H4 (cell line): ENCODE results near the gene DNAH2. TPM values are rescaled to one million over a fixed set of nuclear protein-coding genes. Genes with fewer than 3 reads are reported as not detected.
"Not testable (repeated sequence)": the region's sequence is repeated elsewhere in the genome, so short reads cannot be mapped to it uniquely, and the experiment has no call there.

Experiments
- DNase-seq: peaks from one replicate; pipeline ENCODE4 v3.0.0-alpha.2; 2015; ENCODE audit warnings: low spot score
- total RNA-seq: library from RNA; depleted of rRNA; stranded (reverse); fragments of >200 nt; shearing (Covaris generic); gene quantifications from 2 replicates; pipeline ENCODE4 v1.2.3, GENCODE V29; 2014

The DNAH2 gene
- total RNA-seq, 1 experiment from 2014 or later: 0.10 TPM

GRCh38 chr17:7775051-7775450 is 57.5 kb downstream of the DNAH2 start:
- no peak for DNase-seq

DNA sequence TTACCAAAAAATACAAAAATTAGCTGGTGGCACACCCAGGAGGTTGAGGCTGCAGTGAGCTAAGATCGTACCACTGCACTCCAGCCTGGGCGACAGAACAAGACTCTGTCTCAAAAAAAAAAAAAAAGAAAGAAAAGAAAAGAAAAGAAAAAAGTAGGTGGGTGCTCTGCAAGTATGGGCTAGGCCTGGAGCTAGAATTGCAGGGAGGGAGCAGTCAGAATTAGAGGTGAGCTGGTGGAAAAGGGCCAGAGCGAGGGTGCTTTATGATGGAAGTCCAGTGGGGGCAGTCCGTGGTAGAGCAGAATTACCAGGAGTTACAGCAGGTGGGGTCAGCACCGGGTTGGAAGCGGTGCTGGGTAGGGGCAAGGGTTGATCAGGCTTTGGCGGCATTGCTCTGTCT is 59.5 kb downstream of the DNAH2 start:
- no peak for DNase-seq

- no peak for DNase-seq
Observed at GRCh38 chr17:7780736-7781135, 63.2 kb downstream of the DNAH2 start.

- no peak for DNase-seq
Observed at GRCh38 chr17:7781429-7781828, 63.9 kb downstream of the DNAH2 start.

DNA sequence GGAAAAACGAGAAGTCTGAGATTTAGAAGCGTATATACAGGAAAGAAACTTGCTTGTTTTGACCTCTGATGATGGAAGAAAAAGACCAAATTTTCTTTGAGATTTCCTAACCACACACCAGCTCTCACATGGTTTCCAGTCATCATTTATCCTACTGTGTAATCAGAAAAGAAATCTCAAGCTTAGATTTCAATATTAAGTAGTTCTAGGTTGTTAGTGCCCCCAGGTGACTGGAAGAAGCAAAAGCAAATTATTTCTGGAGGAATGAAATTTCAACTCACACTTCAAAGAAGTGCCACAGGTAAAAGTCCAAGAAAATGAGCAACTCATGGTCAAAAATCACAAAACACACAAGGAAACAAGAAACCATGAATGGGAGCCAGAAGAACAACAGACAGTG is 64.7 kb downstream of the DNAH2 start:
- DNase-seq: no peak

DNA sequence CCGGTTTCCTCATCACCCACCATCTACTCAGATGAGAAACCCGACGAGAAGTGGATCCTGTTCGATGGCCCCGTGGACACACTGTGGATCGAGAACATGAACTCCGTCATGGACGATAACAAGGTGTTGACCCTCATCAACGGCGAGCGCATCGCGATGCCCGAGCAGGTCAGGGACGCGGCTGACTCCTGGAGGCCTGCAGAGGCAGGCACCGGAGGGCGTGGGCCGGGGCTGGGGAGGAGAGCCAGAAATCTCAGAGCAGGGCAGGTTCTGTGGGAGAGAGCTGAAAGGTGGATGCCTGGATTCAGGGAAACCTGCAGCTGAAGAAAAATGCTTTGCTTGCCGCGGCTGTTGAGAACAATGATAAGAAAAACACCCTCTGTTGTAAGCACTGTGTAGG is 69.3 kb downstream of the DNAH2 start:
- no peak for DNase-seq

GRCh38 chr17:7789131-7789530 is 71.6 kb downstream of the DNAH2 start:
- DNase-seq: no peak

- DNase-seq: no peak
Observed at GRCh38 chr17:7790150-7790549, 72.6 kb downstream of the DNAH2 start.

DNA sequence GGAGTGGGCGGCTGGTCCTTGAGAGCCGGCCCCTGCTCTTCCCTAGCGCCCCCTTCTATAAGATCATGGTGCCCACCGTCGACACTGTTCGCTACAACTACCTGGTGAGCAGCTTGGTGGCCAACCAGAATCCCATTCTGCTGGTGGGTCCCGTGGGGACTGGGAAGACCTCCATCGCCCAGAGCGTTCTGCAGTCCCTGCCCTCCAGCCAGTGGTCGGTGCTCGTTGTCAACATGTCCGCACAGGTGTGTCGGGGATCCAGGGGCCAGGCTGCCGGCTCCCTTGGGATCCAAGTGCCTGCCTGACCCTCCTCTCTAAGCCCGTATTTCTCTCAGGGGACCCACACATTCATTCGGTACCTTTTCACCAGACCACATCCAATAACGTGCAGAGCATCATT is 75.1 kb downstream of the DNAH2 start:
- no peak for DNase-seq

DNA sequence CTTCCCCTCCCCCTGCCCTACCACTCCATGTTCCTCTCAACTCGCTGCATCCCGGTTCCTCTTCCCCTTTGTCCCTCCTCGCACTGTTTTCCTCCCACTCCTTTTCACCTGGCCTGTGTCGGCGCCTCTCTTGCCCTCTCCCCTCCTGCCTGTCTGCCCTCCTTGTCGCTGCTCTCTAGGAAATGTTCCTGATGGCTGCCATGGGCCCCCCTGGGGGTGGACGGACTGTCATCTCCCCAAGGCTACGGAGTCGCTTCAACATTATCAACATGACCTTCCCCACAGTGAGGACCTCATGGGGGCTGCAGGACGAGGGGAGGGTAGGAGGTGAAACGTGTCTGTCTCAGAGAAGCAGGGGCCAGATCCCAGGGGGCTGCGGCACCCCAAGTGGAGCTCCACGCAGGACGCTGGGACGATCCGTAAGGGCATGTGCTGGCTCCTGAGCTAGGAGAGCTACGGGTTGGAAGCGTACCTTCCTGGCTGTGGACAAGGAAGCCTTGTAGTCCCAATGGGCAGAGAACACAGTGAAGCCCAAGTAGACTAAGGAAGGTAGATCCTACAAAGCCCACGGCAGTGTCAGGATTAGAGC is 76.6 kb downstream of the DNAH2 start:
- DNase-seq: no peak

DNA sequence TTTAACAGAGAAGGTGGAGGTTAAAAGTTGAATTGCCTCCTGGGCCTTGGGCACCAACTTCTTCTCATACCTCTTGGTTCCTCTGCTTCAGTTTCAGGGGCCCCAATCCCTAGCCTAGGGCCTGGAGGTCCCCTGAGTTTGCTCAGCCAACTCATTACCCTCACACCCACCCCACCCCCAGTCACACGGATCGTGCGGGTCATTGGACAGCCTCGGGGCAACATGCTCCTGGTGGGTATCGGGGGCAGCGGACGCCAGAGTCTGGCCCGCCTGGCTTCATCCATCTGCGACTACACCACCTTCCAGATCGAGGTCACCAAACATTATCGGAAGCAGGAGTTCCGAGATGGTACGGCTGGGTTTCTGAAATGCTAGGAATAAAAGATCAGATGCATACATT is 80.4 kb downstream of the DNAH2 start:
- no peak for DNase-seq

GRCh38 chr17:7798839-7799238 is 81.3 kb downstream of the DNAH2 start:
- DNase-seq: no peak

DNA sequence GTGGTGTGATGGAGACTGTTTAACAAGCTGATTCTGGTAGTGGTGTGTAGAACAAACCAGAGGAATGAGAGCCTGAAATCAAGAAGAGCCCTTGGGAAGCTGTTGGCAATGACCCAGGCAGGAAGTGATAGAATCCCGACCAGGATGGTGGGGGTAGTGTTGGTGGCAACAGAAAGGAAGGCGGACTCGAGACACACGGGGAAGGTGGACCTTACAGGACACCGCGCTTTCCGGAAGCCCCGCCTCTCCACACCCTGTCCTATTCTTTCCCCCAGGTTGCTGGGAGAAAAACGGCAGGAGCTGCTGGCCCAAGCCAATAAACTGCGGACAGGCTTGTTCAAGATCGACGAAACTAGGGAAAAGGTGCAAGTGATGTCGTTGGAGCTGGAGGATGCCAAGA is 86.4 kb downstream of the DNAH2 start:
- no peak for DNase-seq

DNA sequence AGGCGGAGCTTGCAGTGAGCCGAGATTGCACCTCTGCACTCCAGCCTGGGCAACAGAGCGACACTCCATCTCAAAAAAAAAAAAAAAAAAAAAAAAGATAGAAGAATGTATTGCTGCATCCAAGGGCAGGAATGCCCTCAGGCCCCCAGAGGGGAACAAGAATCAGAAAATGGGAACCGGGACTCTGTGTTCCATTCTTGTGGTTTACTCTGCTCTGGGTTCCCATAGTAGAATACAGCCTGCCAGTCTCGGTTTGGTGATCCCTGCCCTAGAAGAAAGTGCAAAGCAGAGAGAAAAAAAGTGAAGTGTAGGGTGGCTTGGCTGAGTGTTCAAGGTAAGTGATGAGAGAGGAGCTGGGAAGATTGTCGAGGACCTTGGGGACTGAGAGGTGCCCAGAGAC is 89.0 kb downstream of the DNAH2 start:
- DNase-seq: no peak

DNA sequence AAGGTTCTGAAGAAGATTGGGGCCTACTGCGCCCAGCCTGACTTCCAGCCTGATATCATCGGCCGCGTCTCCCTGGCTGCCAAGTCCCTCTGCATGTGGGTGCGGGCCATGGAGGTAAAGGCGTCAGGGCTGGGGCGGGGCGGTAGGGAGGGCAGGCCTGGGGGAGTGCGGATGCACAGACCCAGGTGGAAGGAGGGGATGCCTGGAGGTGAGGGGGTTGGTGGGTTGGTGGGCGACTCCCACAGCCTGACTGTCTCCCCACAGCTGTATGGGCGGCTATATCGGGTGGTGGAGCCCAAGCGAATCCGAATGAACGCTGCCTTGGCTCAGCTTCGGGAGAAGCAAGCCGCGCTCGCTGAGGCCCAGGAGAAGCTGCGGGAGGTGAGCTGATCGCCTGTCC is 89.7 kb downstream of the DNAH2 start:
- DNase-seq: no peak

- no peak for DNase-seq
Observed at GRCh38 chr17:7809086-7809790, 91.7 kb downstream of the DNAH2 start.

GRCh38 chr17:7809791-7810343 is 92.3 kb downstream of the DNAH2 start:
- not testable (repeated sequence) for DNase-seq

- DNase-seq: no peak
Observed at GRCh38 chr17:7811251-7811650, 93.7 kb downstream of the DNAH2 start.

DNA sequence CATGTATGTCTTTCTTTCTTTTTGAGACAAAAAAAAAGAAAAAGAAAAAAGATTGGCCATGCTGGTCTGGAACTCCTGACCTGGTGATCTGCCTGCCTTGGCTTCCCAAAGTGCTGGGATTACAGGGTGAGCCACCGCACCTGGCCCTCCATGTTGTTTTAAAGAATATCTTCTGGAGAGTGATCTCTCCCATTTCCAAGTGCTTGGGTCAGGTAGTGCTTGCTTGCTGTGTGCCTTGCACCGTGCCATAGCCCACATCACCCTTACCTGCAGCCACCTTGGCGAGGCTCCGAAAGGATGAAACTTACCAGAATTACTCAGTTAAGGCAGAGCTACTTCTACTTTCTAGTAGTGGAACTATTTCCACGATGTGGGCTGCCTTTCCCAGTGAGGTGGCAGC is 97.4 kb downstream of the DNAH2 start:
- no peak for DNase-seq

DNA sequence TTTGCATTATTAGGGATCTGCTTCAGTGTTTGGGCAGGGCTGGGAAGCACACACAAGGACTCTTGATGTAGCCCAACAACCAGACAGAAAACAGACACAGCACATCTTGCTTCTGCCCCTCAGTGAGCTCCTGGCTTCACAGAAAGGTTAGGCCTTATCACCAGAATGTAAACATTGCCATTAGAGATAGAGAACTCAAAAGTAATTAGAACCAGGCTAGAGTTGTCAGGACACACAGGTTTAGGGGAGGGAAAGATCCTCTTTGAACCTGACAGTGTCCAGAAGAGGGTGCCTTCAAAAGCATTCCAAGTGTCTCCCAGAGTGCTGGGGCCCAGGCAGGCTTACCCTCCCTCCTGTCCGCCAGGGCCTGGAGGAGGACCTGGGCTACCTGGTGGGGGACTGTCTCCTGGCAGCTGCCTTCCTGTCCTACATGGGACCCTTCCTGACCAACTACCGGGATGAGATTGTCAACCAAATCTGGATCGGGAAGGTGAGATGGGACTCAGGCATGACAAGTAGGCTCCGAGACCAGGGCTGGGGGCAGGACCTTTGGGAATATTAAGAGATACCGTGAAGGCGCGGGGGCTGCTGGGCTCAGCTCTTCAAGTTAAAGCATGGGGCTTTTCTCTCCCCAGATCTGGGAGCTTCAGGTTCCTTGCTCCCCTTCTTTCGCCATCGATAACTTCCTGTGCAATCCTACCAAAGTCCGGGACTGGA is 99.5 kb downstream of the DNAH2 start:
- DNase-seq: no peak

- no peak for DNase-seq
Observed at GRCh38 chr17:7817643-7817964, 100.1 kb downstream of the DNAH2 start.

DNA sequence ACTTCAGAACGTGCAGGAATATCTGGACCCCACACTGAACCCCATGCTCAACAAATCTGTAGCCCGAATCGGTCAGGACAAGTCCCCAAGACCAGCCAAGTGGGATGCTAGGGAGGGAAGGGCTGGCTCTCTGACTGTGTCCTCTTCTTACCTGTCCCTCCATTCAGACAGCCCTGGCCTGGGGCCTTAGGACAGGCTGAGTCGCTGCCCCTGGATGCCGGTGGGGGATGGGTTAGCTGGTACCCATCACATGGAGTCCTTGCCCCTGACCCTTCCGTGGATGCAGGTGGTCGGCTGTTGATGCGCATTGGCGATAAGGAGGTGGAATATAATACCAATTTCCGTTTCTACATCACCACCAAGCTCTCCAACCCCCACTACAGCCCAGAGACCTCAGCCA is 100.5 kb downstream of the DNAH2 start:
- no peak for DNase-seq
